ENCODE data around the gene CNGA2.

The CNGA2 gene

DNA sequence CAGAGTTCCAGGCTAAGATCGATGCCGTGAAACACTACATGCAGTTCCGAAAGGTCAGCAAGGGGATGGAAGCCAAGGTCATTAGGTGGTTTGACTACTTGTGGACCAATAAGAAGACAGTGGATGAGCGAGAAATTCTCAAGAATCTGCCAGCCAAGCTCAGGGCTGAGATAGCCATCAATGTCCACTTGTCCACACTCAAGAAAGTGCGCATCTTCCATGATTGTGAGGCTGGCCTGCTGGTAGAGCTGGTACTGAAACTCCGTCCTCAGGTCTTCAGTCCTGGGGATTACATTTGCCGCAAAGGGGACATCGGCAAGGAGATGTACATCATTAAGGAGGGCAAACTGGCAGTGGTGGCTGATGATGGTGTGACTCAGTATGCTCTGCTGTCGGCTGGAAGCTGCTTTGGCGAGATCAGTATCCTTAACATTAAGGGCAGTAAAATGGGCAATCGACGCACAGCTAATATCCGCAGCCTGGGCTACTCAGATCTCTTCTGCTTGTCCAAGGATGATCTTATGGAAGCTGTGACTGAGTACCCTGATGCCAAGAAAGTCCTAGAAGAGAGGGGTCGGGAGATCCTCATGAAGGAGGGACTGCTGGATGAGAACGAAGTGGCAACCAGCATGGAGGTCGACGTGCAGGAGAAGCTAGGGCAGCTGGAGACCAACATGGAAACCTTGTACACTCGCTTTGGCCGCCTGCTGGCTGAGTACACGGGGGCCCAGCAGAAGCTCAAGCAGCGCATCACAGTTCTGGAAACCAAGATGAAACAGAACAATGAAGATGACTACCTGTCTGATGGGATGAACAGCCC, 9.3 kb downstream of the CNGA2 start:
- H3K9me3 ChIP-seq (replicated peaks; ENCODE audit: insufficient read depth, low read length), result no peaks in the 10 kb centered on the region
- no peaks in the 10 kb centered on the region for H3K36me3 ChIP-seq (replicated peaks; ENCODE audit: insufficient read depth, low read length)
- H3K27me3 ChIP-seq (replicated peaks; ENCODE audit: insufficient read depth, low read length), result no peaks in the 10 kb centered on the region
- no peak overlapping the region for H3K4me2 ChIP-seq (ENCODE audit: low read depth, low read length)
- H3K4me1 ChIP-seq (ENCODE audit: low read length), result no peaks in the 10 kb centered on the region
- no peaks in the 10 kb centered on the region for H3F3A ChIP-seq (ENCODE audit: insufficient read depth, low read length)
- H3K4me3 ChIP-seq (ENCODE audit: low read length), result no peak overlapping the region
- no peaks in the 10 kb centered on the region for H3K79me2 ChIP-seq (ENCODE audit: low read length)
- TF ChIP-seq EZH2 (optimal IDR thresholded peaks at IDR 0.05; ENCODE audit: low read depth, low read length), result no peak
- TF ChIP-seq EZH2phosphoT487 (IDR thresholded peaks at IDR 0.05; ENCODE audit: low read length), result no peak
- TF ChIP-seq, protein P1, sequence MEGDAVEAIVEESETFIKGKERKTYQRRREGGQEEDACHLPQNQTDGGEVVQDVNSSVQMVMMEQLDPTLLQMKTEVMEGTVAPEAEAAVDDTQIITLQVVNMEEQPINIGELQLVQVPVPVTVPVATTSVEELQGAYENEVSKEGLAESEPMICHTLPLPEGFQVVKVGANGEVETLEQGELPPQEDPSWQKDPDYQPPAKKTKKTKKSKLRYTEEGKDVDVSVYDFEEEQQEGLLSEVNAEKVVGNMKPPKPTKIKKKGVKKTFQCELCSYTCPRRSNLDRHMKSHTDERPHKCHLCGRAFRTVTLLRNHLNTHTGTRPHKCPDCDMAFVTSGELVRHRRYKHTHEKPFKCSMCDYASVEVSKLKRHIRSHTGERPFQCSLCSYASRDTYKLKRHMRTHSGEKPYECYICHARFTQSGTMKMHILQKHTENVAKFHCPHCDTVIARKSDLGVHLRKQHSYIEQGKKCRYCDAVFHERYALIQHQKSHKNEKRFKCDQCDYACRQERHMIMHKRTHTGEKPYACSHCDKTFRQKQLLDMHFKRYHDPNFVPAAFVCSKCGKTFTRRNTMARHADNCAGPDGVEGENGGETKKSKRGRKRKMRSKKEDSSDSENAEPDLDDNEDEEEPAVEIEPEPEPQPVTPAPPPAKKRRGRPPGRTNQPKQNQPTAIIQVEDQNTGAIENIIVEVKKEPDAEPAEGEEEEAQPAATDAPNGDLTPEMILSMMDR (IDR thresholded peaks at IDR 0.05; ENCODE audit: low read length), result no peak
- no peaks in the 10 kb centered on the region for H4K20me1 ChIP-seq (ENCODE audit: insufficient read depth, low read length)
- no peak for DNase-seq
- no peak overlapping the region for H3K9ac ChIP-seq (ENCODE audit: low read length)
- H3K9me2 ChIP-seq (replicated peaks; ENCODE audit: insufficient read depth, low read length), result no peaks in the 10 kb centered on the region
- no peak overlapping the region for H2AFZ ChIP-seq (ENCODE audit: low read length)
- H3K27ac ChIP-seq (ENCODE audit: low read length), result no peak overlapping the region

DNA sequence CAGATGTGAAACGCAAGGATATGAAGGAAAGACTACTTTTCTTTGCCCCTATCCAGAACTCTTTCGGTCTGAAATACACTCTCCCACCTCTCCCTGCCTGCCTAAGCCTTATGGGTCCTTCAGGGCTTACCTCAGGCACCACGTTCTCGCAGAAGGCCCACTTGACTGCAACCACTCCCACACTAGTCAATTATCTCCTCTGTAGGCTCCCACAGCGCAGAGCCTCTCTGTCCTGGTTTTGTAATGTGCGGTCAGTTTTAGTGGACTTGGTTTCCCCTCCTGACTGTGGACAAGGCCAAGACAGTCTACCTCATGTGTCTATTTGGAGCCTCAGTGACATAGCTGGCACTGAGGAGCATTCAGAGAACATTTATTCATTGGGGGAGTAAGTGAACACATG, 11.1 kb downstream of the CNGA2 start:
- Histone ChIP-seq H2AFZ (ENCODE audit: low read length) (no peak overlapping the region), H3F3A (ENCODE audit: insufficient read depth, low read length) (no peaks in the 10 kb centered on the region), H3K9me2 (replicated peaks; ENCODE audit: insufficient read depth, low read length) (no peaks in the 10 kb centered on the region), H3K4me2 (ENCODE audit: low read depth, low read length) (no peak overlapping the region), H3K27me3 (replicated peaks; ENCODE audit: insufficient read depth, low read length) (no peaks in the 10 kb centered on the region), H3K9me3 (replicated peaks; ENCODE audit: insufficient read depth, low read length) (no peaks in the 10 kb centered on the region), H3K36me3 (replicated peaks; ENCODE audit: insufficient read depth, low read length) (no peaks in the 10 kb centered on the region), H3K9ac (ENCODE audit: low read length) (no peak overlapping the region), H3K79me2 (ENCODE audit: low read length) (no peaks in the 10 kb centered on the region), H4K20me1 (ENCODE audit: insufficient read depth, low read length) (no peaks in the 10 kb centered on the region), H3K4me1 (ENCODE audit: low read length) (no peaks in the 10 kb centered on the region), H3K27ac (ENCODE audit: low read length) (no peak overlapping the region), H3K4me3 (ENCODE audit: low read length) (no peak overlapping the region)
- DNase-seq, result no peak
- no peak for TF ChIP-seq EZH2 (optimal IDR thresholded peaks at IDR 0.05; ENCODE audit: low read depth, low read length)
- TF ChIP-seq, protein P1 (IDR thresholded peaks at IDR 0.05; ENCODE audit: low read length), result no peak
- TF ChIP-seq EZH2phosphoT487 (IDR thresholded peaks at IDR 0.05; ENCODE audit: low read length), result no peak

DNA sequence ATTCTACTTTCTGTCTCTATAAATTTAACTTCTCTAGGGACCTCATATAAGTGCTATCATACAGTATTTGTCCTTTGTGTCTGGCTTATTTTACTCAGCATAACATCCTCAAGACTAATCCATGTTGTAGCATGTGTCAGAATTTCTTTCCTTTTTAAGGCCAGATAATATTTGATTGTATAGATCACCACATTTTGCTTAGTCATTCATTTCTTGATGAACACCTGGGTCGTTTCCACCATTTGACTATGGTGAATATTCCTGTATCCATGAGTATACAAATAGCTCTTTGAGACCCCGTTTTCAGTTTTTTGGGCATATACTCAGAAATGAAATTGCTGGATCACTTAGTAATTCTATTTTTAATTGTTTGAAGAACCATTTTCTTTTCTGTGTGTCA, 12.0 kb downstream of the CNGA2 start:
- Histone ChIP-seq H3F3A (ENCODE audit: insufficient read depth, low read length) (no peaks in the 10 kb centered on the region), H3K79me2 (ENCODE audit: low read length) (no peaks in the 10 kb centered on the region), H3K27me3 (replicated peaks; ENCODE audit: insufficient read depth, low read length) (no peaks in the 10 kb centered on the region), H3K27ac (ENCODE audit: low read length) (no peak overlapping the region), H3K9me2 (replicated peaks; ENCODE audit: insufficient read depth, low read length) (no peaks in the 10 kb centered on the region), H3K4me2 (ENCODE audit: low read depth, low read length) (no peak overlapping the region), H3K9ac (ENCODE audit: low read length) (no peak overlapping the region), H2AFZ (ENCODE audit: low read length) (no peak overlapping the region), H3K4me3 (ENCODE audit: low read length) (no peak overlapping the region), H3K4me1 (ENCODE audit: low read length) (no peaks in the 10 kb centered on the region), H3K9me3 (replicated peaks; ENCODE audit: insufficient read depth, low read length) (no peaks in the 10 kb centered on the region), H4K20me1 (ENCODE audit: insufficient read depth, low read length) (no peaks in the 10 kb centered on the region), H3K36me3 (replicated peaks; ENCODE audit: insufficient read depth, low read length) (no peaks in the 10 kb centered on the region)
- TF ChIP-seq EZH2 (optimal IDR thresholded peaks at IDR 0.05; ENCODE audit: low read depth, low read length), result no peak
- no peak for TF ChIP-seq EZH2phosphoT487 (IDR thresholded peaks at IDR 0.05; ENCODE audit: low read length)
- TF ChIP-seq, protein P1 (IDR thresholded peaks at IDR 0.05; ENCODE audit: low read length), result no peak
- no peak for DNase-seq

Measured in MM.1S (cell line).